Stromal cell of bone marrow (primary cell): ENCODE results near the gene ZSWIM6.
A peak's percentile ranks its signal among the peaks of the same experiment; 100 is the strongest.
"Not testable (repeated sequence)": the region's sequence is repeated elsewhere in the genome, so short reads cannot be mapped to it uniquely, and the experiment has no call there.

ENCODE experiments used
- DNase-seq: peaks from one replicate; pipeline ENCODE4 v3.0.0-alpha.2; 2012; ENCODE audit warnings: low read depth

The ZSWIM6 gene

GRCh38 chr5:61363401-61364114, 31.5 kb downstream of the ZSWIM6 start:
- no peak for DNase-seq

GRCh38 chr5:61366497-61367240, 34.6 kb downstream of the ZSWIM6 start:
- no peak for DNase-seq

GRCh38 chr5:61370506-61370905, 38.4 kb downstream of the ZSWIM6 start:
- DNase-seq = no peak

GRCh38 chr5:61371474-61371873, 39.4 kb downstream of the ZSWIM6 start:
- no peak for DNase-seq

GRCh38 chr5:61379677-61380076, 47.6 kb downstream of the ZSWIM6 start:
- no peak for DNase-seq

GRCh38 chr5:61381968-61382367, 49.9 kb downstream of the ZSWIM6 start:
- DNase-seq = no peak

GRCh38 chr5:61385627-61386026, 53.6 kb downstream of the ZSWIM6 start:
- DNase-seq = no peak

- no peak for DNase-seq
These were observed 54.2 kb downstream of the ZSWIM6 start for GRCh38 chr5:61386045-61386800.

- no peak for DNase-seq
These were observed 57.6 kb downstream of the ZSWIM6 start for GRCh38 chr5:61389609-61390008.

- DNase-seq = peak; percentile 16
These were observed 62.1 kb downstream of the ZSWIM6 start for GRCh38 chr5:61394078-61394704.

GRCh38 chr5:61394793-61395192, 62.7 kb downstream of the ZSWIM6 start:
- DNase-seq = no peak

- DNase-seq = no peak
These were observed 65.2 kb downstream of the ZSWIM6 start for GRCh38 chr5:61397238-61397637.

- no peak for DNase-seq
These were observed 65.9 kb downstream of the ZSWIM6 start for GRCh38 chr5:61397937-61398336.

- no peak for DNase-seq
These were observed 66.4 kb downstream of the ZSWIM6 start for GRCh38 chr5:61398440-61398839.

GRCh38 chr5:61399679-61400078, 67.6 kb downstream of the ZSWIM6 start:
- no peak for DNase-seq

- DNase-seq = peak; percentile 21
These were observed 69.7 kb downstream of the ZSWIM6 start for GRCh38 chr5:61401726-61402125.

GRCh38 chr5:61402244-61402823, 70.3 kb downstream of the ZSWIM6 start:
- no peak for DNase-seq

- no peak for DNase-seq
These were observed 71.2 kb downstream of the ZSWIM6 start for GRCh38 chr5:61402970-61403900.

GRCh38 chr5:61405511-61406295, 73.6 kb downstream of the ZSWIM6 start:
- no peak for DNase-seq

GRCh38 chr5:61406497-61406896, 74.4 kb downstream of the ZSWIM6 start:
- DNase-seq = not testable (repeated sequence)
